Panc1 (cell line): Measurements from ENCODE around the gene GALNT14.

Experiments
- POLR2AphosphoS5 ChIP-seq: IDR thresholded peaks from 2 replicates; pipeline ENCODE4 v1.6.1; 2012; ENCODE audit warnings: mild to moderate bottlenecking, low read depth, low read length, moderate library complexity
- TF ChIP-seq, protein P1 (sequence below): fragments of 450-650 bp; IDR thresholded peaks from 2 replicates; pipeline ENCODE4 v1.5.1; 2017; ENCODE audit warnings: mild to moderate bottlenecking

DNA sequence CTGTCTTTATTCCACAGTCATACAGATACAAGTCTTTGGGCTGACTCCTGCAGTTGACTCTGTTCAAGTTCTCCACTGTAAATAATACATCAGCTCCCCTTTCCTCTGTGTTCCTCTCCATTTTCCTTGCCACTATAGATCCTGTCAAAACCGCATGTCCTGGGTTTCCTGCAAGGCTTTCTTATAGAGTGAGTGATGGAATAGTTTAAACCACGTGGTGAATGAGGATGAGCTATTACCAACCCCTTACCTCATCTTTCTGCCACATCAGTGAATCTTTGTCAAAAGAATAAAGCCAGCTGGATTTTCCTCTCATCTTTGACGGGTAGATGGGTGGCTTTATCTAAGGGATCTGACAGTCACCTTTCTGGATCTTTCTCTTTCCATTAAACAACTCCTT lies 3.9 kb upstream of the GALNT14 start:
- TF ChIP-seq POLR2AphosphoS5 = no peak
- TF ChIP-seq, protein P1, sequence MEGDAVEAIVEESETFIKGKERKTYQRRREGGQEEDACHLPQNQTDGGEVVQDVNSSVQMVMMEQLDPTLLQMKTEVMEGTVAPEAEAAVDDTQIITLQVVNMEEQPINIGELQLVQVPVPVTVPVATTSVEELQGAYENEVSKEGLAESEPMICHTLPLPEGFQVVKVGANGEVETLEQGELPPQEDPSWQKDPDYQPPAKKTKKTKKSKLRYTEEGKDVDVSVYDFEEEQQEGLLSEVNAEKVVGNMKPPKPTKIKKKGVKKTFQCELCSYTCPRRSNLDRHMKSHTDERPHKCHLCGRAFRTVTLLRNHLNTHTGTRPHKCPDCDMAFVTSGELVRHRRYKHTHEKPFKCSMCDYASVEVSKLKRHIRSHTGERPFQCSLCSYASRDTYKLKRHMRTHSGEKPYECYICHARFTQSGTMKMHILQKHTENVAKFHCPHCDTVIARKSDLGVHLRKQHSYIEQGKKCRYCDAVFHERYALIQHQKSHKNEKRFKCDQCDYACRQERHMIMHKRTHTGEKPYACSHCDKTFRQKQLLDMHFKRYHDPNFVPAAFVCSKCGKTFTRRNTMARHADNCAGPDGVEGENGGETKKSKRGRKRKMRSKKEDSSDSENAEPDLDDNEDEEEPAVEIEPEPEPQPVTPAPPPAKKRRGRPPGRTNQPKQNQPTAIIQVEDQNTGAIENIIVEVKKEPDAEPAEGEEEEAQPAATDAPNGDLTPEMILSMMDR = no peak
